GM18520 (cell line): ENCODE data around the gene THAP12.

Experiments
- ATAC-seq: cut with Tn5 transposase; IDR thresholded peaks from one replicate; pipeline ENCODE4 v1.9.1; 2021; ENCODE audit not compliant: unreplicated experiment

Gene THAP12

DNA sequence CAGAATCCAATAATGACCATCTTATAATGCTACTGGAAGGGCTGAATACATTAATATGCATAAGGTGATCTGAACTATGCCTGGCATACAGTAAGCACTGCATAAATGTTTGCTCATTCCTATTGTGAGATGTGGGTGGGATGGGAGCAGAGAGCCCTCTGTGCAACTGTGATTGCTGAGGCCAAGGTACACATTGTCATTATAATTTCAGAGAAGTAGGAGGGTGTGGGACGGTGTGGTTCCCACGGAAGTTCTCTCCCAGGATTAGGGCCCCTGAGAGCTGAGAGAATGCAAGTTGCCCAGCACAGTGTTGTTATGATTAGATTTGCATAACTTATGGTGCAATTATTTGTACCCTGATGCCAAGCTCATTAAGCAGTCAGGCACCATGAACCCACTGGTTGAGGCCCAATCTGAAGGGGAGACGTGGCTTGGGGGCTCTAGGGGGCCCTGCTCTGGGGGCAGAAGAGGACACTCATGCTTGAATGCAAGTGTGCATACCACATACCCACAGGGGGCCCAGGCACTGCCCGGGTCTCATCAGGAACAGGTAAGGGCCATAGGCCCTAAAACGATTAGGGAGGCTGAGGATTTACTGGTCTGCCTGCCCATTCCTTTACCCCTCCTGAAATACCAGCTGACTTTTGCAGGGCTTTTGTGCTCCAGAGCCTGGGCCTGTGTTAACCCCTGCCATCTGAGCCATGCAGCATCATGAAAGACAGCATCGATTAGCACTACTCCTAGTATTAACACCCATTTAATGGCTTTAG lies 72.8 kb downstream of the THAP12 start:
- ATAC-seq, result no peak

DNA sequence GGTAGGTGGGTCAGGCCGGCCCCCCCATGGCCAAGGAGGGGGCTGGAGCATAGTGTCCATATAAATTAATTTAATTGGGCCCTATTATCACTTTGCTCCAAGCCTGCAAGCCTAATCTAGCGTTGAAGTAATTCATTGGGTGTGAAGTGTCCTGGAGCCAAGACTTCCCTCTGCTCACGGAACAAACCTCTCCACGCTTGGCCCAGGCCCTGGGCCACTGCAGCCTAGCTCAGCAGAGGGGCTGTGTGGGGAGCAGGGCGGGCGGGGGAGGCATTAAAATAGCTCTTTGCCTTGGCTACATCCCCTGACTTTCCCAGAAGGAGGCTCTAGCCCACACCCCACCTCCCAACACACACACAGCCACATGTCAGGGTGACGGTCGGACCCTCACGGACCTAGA lies 73.5 kb downstream of the THAP12 start:
- no peak for ATAC-seq

DNA sequence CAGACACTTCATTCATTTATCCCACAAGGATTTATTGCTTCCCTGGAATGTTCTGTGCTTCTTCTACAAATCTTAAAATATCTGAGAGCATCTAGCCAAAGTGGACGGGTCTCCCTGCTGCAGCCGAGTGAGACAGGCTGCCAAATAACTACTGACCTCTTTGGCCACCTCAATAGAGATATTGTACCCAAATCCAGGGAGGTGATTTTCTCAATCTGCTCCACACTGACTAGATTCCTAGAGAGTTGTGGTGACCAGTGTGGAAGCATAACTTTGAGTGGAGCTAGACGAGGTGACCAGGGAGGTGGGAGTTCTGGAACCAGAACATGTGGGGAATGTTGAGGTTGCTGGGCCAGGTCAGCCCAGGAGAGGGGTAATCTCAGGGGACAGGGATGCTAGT lies 77.5 kb downstream of the THAP12 start:
- ATAC-seq, result no peak

DNA sequence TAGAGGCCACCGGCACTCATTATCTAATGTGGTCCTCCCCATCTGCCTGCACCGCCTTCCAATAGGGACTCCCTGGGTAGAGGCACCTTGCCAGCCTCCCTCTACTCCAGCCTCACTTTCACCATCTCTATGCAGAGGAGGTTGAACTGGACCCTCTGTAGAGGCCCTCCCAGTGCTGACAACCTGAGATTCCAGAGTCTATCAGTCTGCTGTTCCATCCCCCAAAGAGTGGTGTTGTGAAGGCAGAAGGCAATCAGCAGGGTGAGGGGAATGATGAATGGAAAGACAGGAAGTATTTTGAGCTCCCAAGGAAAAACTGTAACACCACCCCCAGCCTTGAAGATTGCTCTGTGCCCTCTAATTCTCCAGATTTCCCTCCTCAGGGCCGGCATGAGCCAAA lies 77.9 kb downstream of the THAP12 start:
- ATAC-seq, result no peak
